ENCODE measurements around the gene LMBRD1.

GRCh38 chr6:69643688-69644087 is 153.1 kb downstream of the LMBRD1 start:
- TF ChIP-seq POLR2A (IDR thresholded peaks at IDR 0.05; ENCODE audit: low read depth, low read length) (no peak), BHLHE40 (IDR thresholded peaks at IDR 0.05; ENCODE audit: low read depth, low read length) (no peak), RAD21 (IDR thresholded peaks at IDR 0.05; ENCODE audit: low read length) (no peak), MXI1 (IDR thresholded peaks at IDR 0.05; ENCODE audit: borderline replicate concordance, low read depth, low read length) (no peak), SMC3 (IDR thresholded peaks at IDR 0.05; ENCODE audit: low read depth, low read length) (no peak), USF2 (IDR thresholded peaks at IDR 0.05; ENCODE audit: low read depth, low read length) (no peak), RFX5 (IDR thresholded peaks at IDR 0.05; ENCODE audit: low read depth, low read length) (no peak), CEBPB (IDR thresholded peaks at IDR 0.05; ENCODE audit: low read depth, low read length) (no peak), RCOR1 (IDR thresholded peaks at IDR 0.05; ENCODE audit: insufficient replicate concordance, low read length) (no peak)
- TF ChIP-seq, protein P1, sequence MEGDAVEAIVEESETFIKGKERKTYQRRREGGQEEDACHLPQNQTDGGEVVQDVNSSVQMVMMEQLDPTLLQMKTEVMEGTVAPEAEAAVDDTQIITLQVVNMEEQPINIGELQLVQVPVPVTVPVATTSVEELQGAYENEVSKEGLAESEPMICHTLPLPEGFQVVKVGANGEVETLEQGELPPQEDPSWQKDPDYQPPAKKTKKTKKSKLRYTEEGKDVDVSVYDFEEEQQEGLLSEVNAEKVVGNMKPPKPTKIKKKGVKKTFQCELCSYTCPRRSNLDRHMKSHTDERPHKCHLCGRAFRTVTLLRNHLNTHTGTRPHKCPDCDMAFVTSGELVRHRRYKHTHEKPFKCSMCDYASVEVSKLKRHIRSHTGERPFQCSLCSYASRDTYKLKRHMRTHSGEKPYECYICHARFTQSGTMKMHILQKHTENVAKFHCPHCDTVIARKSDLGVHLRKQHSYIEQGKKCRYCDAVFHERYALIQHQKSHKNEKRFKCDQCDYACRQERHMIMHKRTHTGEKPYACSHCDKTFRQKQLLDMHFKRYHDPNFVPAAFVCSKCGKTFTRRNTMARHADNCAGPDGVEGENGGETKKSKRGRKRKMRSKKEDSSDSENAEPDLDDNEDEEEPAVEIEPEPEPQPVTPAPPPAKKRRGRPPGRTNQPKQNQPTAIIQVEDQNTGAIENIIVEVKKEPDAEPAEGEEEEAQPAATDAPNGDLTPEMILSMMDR (conservative IDR thresholded peaks at IDR 0.05; ENCODE audit: low read depth, low read length) = no peak
- TF ChIP-seq, protein P2, sequence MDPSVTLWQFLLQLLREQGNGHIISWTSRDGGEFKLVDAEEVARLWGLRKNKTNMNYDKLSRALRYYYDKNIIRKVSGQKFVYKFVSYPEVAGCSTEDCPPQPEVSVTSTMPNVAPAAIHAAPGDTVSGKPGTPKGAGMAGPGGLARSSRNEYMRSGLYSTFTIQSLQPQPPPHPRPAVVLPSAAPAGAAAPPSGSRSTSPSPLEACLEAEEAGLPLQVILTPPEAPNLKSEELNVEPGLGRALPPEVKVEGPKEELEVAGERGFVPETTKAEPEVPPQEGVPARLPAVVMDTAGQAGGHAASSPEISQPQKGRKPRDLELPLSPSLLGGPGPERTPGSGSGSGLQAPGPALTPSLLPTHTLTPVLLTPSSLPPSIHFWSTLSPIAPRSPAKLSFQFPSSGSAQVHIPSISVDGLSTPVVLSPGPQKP (IDR thresholded peaks at IDR 0.05; ENCODE audit: borderline replicate concordance, low read depth, low read length) = no peak
